PFSK-1 (cell line): ENCODE data around the gene SLC30A1.

Source experiments
- FOXP2 ChIP-seq: optimal IDR thresholded peaks from 2 replicates; pipeline ENCODE3; 2011; ENCODE audit warnings: borderline replicate concordance, control low read depth, inconsistent platforms; ENCODE audit not compliant: insufficient read depth; ENCODE audit errors: extremely low read length, extremely low read depth
- POLR2AphosphoS5 ChIP-seq: IDR thresholded peaks from 2 replicates; pipeline ENCODE4 v1.6.1; 2012; ENCODE audit warnings: low read depth, mild to moderate bottlenecking, control low read depth, low read length, moderate library complexity
- REST ChIP-seq, 2 experiments: IDR thresholded peaks; 2 replicates each; pipeline versions ENCODE4 v1.6.1 to v1.8.0; 2011 to 2012; ENCODE audit warnings: low read depth in 2 of 2, low read length in 2 of 2, control low read depth in 1 of 2, inconsistent platforms in 1 of 2, mild to moderate bottlenecking in 1 of 2, moderate library complexity in 1 of 2; ENCODE audit not compliant: insufficient read depth in 1 of 2
- SIN3A ChIP-seq: IDR thresholded peaks from 2 replicates; pipeline ENCODE4 v1.6.1; 2012; ENCODE audit warnings: mild to moderate bottlenecking, low read length, moderate library complexity, borderline replicate concordance; ENCODE audit not compliant: insufficient read depth
- TAF1 ChIP-seq: IDR thresholded peaks from 2 replicates; pipeline ENCODE4 v1.6.1; 2012; ENCODE audit warnings: low read length, control low read depth, borderline replicate concordance; ENCODE audit not compliant: insufficient read depth

SLC30A1 gene

DNA sequence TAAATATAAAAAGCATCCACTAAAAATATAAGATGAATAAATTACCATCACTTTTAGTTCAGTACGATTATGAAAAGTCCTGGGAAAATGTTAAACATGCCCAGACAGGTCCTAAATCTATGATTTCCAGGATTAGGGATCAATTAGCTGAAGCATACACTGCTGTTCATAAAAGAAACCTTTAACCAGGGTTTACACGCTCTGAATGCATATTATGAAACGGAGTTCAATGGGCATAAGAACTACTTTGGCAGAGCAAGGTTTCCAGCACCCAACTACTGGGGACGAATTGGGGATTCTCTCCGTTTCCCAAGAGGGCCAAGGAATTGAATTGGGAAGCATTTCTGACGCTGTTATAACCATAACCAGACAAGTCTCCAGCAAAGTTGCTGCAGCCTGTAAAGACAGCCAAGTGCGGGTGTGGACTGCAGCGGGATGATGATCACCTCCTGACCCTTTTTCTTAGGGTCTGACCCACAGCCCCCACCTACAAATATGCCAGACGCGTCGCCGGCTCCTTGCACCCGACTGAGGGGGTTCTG is 1.6 kb downstream of the SLC30A1 start:
- TF ChIP-seq FOXP2 (no peak), POLR2AphosphoS5 (no peak), TAF1 (no peak), REST (IDR thresholded peaks at IDR 0.05; ENCODE audit: insufficient read depth in 1 of 2, low read depth in 2 of 2, low read length in 2 of 2) (no peak), SIN3A (no peak)

- TF ChIP-seq TAF1 = no peak
- TF ChIP-seq REST (IDR thresholded peaks at IDR 0.05; ENCODE audit: insufficient read depth in 1 of 2, low read depth in 2 of 2, low read length in 2 of 2) = no peak
- TF ChIP-seq POLR2AphosphoS5 = no peak
- no peak for TF ChIP-seq SIN3A
- no peak for TF ChIP-seq FOXP2
Observed at GRCh38 chr1:211576717-211577116, 2.2 kb downstream of the SLC30A1 start.

- no peak for TF ChIP-seq TAF1
- TF ChIP-seq REST (IDR thresholded peaks at IDR 0.05; ENCODE audit: insufficient read depth in 1 of 2, low read depth in 2 of 2, low read length in 2 of 2) = no peak
- TF ChIP-seq POLR2AphosphoS5 = no peak
- no peak for TF ChIP-seq FOXP2
- TF ChIP-seq SIN3A = no peak
Observed at GRCh38 chr1:211574705-211575104, 4.3 kb downstream of the SLC30A1 start.

DNA sequence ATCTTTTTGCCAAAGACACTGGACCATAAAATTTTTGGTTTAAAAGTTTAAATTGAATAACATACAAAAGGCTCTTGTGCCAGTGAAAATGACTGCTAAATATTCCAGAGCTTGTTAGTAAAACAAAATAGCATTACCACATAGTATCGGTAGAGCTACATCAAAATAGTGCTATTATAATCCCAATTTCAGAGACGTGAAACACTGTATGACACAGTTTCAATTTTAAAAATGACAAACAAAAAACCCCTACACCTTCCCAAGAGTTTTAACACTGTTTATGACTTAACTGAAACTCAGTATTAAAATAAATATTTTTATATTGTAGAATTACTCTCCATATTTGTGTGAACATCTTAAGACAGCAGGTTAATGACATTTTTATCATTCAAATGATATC is 7.0 kb downstream of the SLC30A1 start:
- TF ChIP-seq REST (IDR thresholded peaks at IDR 0.05; ENCODE audit: insufficient read depth in 1 of 2, low read depth in 2 of 2, low read length in 2 of 2) (no peak), TAF1 (no peak), POLR2AphosphoS5 (no peak), SIN3A (no peak), FOXP2 (no peak)
